ENCODE measurements around the gene SULT2B1.

Gene SULT2B1

GRCh38 chr19:48600679-48601417 is 48.9 kb downstream of the SULT2B1 start:
- DNase-seq (ENCODE audit: low read depth, low spot score): no peak

DNA sequence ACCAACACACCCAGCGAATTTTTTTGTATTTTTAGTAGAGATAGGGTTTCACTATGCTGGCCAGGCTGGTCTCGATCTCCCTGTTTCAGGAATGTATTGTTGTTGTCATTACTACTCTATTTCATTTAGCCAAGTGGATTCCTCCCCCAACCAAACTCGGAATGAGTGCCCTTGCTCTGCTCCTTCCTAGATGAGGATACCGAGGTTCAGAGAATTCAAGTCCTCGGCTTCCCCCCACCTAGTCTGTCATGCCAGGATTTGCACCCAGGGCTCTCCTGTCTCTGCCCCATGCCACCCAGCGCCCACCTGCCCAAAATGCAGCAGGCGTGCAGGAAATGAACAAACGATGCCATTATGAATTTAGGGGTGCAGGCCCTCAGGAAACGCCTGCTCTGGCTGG is 51.0 kb downstream of the SULT2B1 start:
- DNase-seq (ENCODE audit: low read depth, low spot score): no peak

DNA sequence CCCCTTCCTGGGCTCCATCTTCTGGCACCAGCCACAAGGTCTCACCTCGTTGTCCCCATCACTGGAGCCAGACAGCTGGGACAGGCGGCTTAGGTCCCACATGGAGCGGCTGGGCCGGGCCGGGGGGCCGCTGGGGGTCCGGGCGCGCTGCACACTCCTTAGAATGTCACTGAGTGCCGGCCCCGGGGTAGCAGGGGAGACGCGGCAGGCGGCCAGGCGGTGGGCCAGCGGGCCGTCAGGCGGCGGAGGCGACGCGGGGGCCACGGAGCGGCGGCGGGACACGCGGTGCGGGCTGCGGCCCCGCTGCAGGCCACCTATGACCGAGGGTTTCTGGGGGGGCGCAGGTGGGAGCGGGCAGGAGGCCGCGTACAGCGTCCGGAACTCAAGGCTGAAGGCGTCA is 51.5 kb downstream of the SULT2B1 start:
- no peak for DNase-seq (ENCODE audit: low read depth, low spot score)

GRCh38 chr19:48603850-48604249 is 51.9 kb downstream of the SULT2B1 start:
- no peak for DNase-seq (ENCODE audit: low read depth, low spot score)

DNA sequence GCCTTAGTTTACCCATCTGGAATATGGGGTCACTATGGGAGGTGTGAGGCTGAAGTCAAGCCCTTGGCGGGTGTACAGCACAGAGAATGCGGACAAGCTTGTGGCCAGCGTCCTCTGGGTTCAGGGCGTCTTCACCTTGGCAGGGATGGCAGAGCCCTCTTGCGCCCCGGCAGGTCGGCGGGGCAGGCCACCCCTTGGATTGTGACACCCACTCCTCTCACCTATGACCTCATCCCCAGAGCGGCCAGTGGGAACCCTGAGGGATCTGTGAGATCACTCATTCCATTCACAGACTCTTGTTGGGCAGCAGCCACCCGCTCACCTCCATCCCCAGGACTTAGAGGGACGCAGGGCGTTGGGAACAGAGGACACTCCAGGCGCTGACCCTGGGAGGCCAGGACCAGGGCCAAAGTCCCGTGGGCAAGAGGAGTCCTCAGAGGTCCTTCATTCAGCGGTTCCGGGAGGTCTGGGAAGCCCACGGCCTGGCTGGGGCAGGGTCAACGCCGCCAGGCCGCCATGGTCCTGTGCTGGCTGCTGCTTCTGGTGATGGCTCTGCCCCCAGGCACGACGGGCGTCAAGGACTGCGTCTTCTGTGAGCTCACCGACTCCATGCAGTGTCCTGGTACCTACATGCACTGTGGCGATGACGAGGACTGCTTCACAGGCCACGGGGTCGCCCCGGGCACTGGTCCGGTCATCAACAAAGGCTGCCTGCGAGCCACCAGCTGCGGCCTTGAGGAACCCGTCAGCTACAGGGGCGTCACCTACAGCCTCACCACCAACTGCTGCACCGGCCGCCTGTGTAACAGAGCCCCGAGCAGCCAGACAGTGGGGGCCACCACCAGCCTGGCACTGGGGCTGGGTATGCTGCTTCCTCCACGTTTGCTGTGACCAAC is 54.7 kb downstream of the SULT2B1 start, which contains the start of gene SPACA4:
TSS of gene SPACA4 (plus strand) at position 280 of the 896 bp plus-strand sequence. CDS start at position 517, 237 bp downstream.
- DNase-seq (ENCODE audit: low read depth, low spot score): no peak

DNA sequence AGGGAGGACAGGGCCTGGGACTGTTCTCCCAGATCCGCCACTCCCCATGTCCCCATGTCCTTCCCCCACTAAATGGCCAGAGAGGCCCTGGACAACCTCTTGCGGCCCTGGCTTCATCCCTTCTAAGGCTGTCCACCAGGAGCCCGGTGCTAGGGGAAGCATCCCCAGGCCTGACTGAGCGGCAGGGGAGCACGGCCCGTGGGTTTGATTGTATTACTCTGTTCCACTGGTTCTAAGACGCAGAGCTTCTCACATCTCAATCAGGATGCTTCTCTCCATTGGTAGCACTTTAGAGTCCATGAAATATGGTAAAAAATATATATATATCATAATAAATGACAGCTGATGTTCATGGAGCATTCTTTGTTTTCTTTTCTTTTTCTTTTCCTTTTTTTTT is 55.4 kb downstream of the SULT2B1 start:
- DNase-seq (ENCODE audit: low read depth, low spot score): no peak

- no peak for DNase-seq (ENCODE audit: low read depth, low spot score)
These were observed 56.9 kb downstream of the SULT2B1 start for GRCh38 chr19:48608798-48609263.

DNA sequence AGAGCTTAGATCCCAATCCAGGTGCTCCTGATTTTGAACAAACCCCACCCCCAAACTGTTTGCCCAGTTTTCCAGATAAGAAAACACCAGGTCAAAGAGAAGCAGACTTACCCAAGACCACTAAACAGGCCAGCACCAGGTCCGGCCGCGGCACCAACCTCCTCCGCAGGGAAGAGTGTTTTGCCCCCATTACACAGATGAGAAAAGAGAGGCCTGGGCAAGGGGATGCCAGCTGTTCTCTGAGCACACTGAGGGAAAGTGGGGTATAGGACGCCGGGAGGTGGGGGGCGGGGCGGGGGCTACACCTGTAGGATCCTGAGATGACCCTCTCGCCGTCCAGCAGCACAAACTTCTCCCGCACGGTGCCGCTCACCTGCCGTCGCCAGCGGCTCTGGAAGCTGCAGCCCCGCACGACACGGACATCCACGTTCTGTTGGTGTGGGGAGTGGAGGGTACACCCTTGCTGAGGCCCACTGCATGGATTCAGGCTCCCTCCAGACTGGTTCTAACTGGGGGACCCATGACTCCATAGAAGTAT is 57.7 kb downstream of the SULT2B1 start:
- DNase-seq (ENCODE audit: low read depth, low spot score): no peak

DNA sequence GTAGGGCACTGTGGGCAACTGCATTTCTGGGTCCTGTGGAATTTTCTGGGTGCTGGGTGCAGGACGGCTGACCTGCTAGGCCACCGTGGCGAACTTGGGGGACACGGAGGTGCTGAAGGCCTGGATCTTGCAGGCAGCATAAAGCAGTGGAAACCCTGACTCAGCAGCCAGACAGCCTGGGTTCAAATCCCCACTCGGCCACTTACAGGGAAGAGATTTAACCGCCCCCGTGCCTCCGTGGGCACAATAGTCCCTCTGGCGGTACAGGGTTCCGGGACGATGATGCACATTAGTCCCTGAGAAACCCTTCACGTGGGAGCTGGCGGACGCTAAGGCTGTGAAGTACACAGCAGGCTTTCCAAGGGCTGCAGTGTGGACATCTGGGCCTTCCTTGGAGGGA is 59.9 kb downstream of the SULT2B1 start:
- no peak for DNase-seq (ENCODE audit: low read depth, low spot score)

DNA sequence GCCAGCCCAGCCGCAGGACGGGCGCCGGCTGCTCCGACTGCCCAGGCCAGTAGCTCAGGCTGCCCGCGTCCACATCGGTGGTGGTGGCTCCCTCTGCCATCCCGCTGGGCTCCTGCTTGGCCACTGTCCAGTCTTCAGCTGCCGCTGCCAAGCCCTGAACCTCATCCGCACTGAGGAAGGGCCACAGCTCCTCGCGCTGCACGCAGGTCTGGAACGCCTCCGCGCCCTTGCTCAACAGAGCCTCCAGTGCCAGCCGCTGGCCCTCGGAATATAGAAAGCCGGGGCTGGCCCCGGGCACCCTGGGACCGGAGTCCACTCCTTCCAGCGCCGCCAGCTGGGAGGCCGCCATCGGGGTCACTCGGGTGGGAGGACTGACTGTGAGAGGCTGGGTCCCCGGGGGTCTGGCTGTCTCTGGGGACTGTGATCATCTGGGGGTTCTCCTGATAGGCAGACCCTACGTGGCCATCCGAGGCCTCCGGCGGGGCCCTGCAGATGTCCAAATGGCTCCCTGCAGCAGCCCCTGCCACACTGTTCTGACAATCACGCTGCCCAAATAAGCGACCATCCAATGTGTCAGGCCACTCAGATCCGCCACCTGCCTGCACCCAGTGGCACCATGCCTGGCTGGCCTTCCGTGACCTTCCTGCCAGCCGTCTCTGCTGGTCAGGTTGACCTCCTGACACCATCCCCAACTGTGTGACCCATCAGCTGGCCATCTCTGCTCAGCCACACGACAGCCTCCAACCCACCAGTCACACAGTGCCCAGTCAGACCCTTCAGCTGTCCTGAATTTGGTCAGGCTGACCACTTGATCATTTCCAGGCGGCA is 61.3 kb downstream of the SULT2B1 start:
- DNase-seq (ENCODE audit: low read depth, low spot score): no peak

GRCh38 chr19:48613852-48614435 is 62.0 kb downstream of the SULT2B1 start:
- no peak for DNase-seq (ENCODE audit: low read depth, low spot score)

GRCh38 chr19:48614436-48615230 is 62.7 kb downstream of the SULT2B1 start, which contains the start of gene FAM83E:
Gene FAM83E (minus strand): TSS chr19:48615076. CDS start chr19:48613372, 1,704 bp downstream.
- no peak for DNase-seq (ENCODE audit: low read depth, low spot score)

GRCh38 chr19:48615231-48616040 is 63.5 kb downstream of the SULT2B1 start:
- DNase-seq (ENCODE audit: low read depth, low spot score): no peak

DNA sequence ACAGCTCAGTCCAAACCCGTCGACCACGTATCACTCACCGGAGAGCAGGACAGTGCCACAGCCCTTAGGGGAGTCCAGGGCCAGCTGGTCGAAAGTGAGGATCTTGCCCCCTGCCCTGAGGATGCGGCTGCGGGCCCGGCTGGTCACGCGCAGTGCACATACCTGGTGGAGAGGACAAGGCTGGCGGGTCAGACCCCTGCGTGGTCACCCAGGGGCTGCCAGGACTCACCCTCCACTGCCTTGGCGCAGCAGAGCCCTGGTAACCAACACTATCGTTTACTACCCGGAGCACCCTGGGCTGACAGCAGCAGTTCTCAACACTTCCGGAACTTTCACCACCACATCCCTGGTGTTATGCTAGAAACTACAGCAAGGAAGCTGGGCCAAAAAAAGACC is 64.1 kb downstream of the SULT2B1 start:
- DNase-seq (ENCODE audit: low read depth, low spot score): no peak

DNA sequence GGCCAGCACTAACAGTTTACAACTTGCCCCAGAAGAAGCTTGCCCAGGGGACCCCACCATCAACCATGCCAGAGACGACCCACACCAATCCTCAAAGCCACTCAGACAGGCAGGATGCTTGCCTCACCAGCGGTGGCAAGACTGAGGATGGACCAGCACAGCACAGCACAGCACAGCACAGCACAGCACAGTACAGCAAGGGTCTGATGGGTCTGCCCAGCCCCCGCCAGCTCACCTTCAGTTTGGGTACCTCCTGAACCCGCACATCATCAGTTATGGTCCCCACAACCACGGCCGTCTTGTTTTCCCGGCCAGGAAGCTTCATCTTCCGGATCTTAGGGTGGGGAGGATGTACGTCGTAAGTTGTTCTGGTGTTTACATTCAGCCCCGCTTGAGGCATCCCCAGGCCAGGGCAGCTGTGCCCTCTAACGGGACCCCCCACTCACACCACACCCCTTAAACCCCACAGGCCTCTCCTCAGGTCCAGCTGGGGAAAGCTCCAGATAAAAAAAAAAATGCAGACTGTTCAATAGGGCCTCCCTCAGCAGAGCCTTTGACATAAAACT is 64.6 kb downstream of the SULT2B1 start:
- DNase-seq (ENCODE audit: low read depth, low spot score): no peak

DNA sequence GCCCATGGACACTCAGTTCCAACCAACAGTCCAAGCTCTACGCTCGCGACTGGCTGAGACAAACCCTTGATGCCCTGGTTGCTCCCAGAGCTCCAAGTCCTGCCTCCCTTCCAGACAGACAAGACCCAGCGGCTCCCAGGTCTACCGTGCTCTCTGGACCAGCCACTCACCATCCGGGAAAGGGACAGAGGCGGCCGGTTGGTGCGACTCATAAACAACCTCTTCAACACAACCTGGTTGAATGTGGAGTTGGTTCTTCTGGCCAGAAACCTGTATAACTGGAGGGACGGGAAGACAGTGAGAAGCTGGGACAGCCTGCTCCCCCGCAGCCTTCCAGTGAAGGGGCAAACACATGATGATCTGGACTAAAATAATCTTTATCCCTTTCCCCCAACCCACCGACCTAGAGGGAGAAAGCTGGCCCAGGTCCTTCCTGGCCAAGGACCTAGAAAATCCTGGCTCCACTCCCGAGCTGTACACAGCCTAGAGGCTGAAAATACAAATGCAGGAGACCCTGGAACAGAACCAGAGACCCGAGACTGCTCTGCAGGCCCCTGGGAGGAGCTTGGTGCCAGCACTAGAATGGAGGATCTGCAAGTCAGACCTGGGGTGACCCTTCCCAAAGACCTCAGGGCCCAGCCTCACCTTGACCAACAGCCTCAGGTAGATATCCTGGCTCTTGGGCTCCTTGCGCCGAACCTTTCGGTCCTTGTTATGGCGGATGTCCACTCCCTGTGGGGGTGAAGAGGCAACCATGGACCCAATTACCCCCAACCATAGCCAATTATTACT is 65.4 kb downstream of the SULT2B1 start:
- DNase-seq (ENCODE audit: low read depth, low spot score): no peak

- no peak for DNase-seq (ENCODE audit: low read depth, low spot score)
These were observed 66.4 kb downstream of the SULT2B1 start for GRCh38 chr19:48618278-48618915.
